HG02970 (cell line): Measurements from ENCODE around the gene TBL1XR1.
"Not testable (repeated sequence)": the region's sequence is repeated elsewhere in the genome, so short reads cannot be mapped to it uniquely, and the experiment has no call there.

ENCODE experiments used
- ATAC-seq: cut with Tn5 transposase; IDR thresholded peaks from one replicate; pipeline ENCODE4 v1.9.1; 2021; ENCODE audit warnings: mild to moderate bottlenecking, moderate library complexity, moderate number of reproducible peaks; ENCODE audit not compliant: unreplicated experiment, low FRiP score

The TBL1XR1 gene

GRCh38 chr3:177041021-177041729, 156.1 kb downstream of the TBL1XR1 start:
- no peak for ATAC-seq

- no peak for ATAC-seq
Observed at GRCh38 chr3:177039490-177040274, 157.6 kb downstream of the TBL1XR1 start.

GRCh38 chr3:177037241-177037640, 160.0 kb downstream of the TBL1XR1 start:
- no peak for ATAC-seq

GRCh38 chr3:177035676-177036075, 161.6 kb downstream of the TBL1XR1 start:
- no peak for ATAC-seq

GRCh38 chr3:177034832-177035475, 162.3 kb downstream of the TBL1XR1 start:
- no peak for ATAC-seq

- no peak for ATAC-seq
Observed at GRCh38 chr3:177026505-177027277, 170.6 kb downstream of the TBL1XR1 start.

GRCh38 chr3:177015881-177016280, 181.4 kb downstream of the TBL1XR1 start:
- ATAC-seq = no peak

- ATAC-seq = no peak
Observed at GRCh38 chr3:177013681-177014280, 183.5 kb downstream of the TBL1XR1 start.

- no peak for ATAC-seq
Observed at GRCh38 chr3:177005718-177006405, 191.4 kb downstream of the TBL1XR1 start.

- not testable (repeated sequence) for ATAC-seq
Observed at GRCh38 chr3:177000159-177000558, 197.1 kb downstream of the TBL1XR1 start.

GRCh38 chr3:176995946-176996345, 201.3 kb downstream of the TBL1XR1 start:
- ATAC-seq = no peak

- ATAC-seq = no peak
Observed at GRCh38 chr3:176994891-176995781, 202.1 kb downstream of the TBL1XR1 start.

GRCh38 chr3:176994393-176994792, 202.9 kb downstream of the TBL1XR1 start:
- no peak for ATAC-seq

- ATAC-seq = no peak
Observed at GRCh38 chr3:176992978-176993377, 204.3 kb downstream of the TBL1XR1 start.

GRCh38 chr3:176992565-176992964, 204.7 kb downstream of the TBL1XR1 start:
- no peak for ATAC-seq

GRCh38 chr3:176988795-176989194, 208.5 kb downstream of the TBL1XR1 start:
- no peak for ATAC-seq

- no peak for ATAC-seq
Observed at GRCh38 chr3:176987901-176988650, 209.2 kb downstream of the TBL1XR1 start.

GRCh38 chr3:176978441-176978840, 218.8 kb downstream of the TBL1XR1 start:
- ATAC-seq = no peak
